22Rv1 (cell line): ENCODE results near the gene CYP27C1.

Experiments
- H3K27ac ChIP-seq: fragments of 450-650 bp; 2 replicates; pipeline ENCODE4 v1.5.1; 2017
- CTCF ChIP-seq: fragments of 450-650 bp; IDR thresholded peaks from 2 replicates; pipeline ENCODE4 v1.5.1; 2017; ENCODE audit warnings: mild to moderate bottlenecking
- ZFX ChIP-seq: fragments of 450-650 bp; IDR thresholded peaks from 2 replicates; pipeline ENCODE4 v1.6.1; 2017; ENCODE audit warnings: antibody characterized with exemption, borderline replicate concordance

CYP27C1 gene

GRCh38 chr2:127145280-127145895, 74.7 kb downstream of the CYP27C1 start:
- H3K27ac ChIP-seq, result no peak overlapping the region
- TF ChIP-seq ZFX, result no peak
- no peak for TF ChIP-seq CTCF

- peak overlapping the region; percentile 46 for H3K27ac ChIP-seq
- TF ChIP-seq CTCF (no peak), ZFX (no peak)
Observed at GRCh38 chr2:127143841-127144782, 76.0 kb downstream of the CYP27C1 start.

GRCh38 chr2:127142663-127143630, 77.2 kb downstream of the CYP27C1 start:
- TF ChIP-seq CTCF, result no peak
- TF ChIP-seq ZFX, result no peak
- H3K27ac ChIP-seq, result no peak overlapping the region

GRCh38 chr2:127140538-127140937, 79.6 kb downstream of the CYP27C1 start:
- no peak for TF ChIP-seq CTCF
- no peak for TF ChIP-seq ZFX
- no peak overlapping the region for H3K27ac ChIP-seq

GRCh38 chr2:127139766-127140165, 80.3 kb downstream of the CYP27C1 start:
- no peak overlapping the region for H3K27ac ChIP-seq
- TF ChIP-seq ZFX, result no peak
- no peak for TF ChIP-seq CTCF

GRCh38 chr2:127138281-127138680, 81.8 kb downstream of the CYP27C1 start:
- H3K27ac ChIP-seq, result no peak overlapping the region
- no peak for TF ChIP-seq CTCF
- TF ChIP-seq ZFX, result no peak
